ENCODE measurements around the gene NRBP1.
"Not testable (repeated sequence)": the region's sequence is repeated elsewhere in the genome, so short reads cannot be mapped to it uniquely, and the experiment has no call there.

NRBP1 gene

GRCh38 chr2:27420996-27421395 lies 7.4 kb upstream of the NRBP1 start:
- no peak overlapping the region for H3K4me3 ChIP-seq (replicated peaks; ENCODE audit: insufficient read depth, low read length)
- no peak overlapping the region for H3K27ac ChIP-seq (replicated peaks)
- no peak for DNase-seq (ENCODE audit: low read depth in 1 of 2, low spot score in 1 of 2)
- no peaks in the 10 kb centered on the region for H3K27me3 ChIP-seq (ENCODE audit: insufficient read depth, poor library complexity, severe bottlenecking)
- no peak for TF ChIP-seq POLR2AphosphoS5 (IDR thresholded peaks at IDR 0.05; ENCODE audit: low read depth)
- no peak for TF ChIP-seq REST (IDR thresholded peaks at IDR 0.05; ENCODE audit: insufficient replicate concordance, low read depth)
- TF ChIP-seq SPI1 (IDR thresholded peaks at IDR 0.05; ENCODE audit: borderline replicate concordance, low read depth), result no peak
- no peak for TF ChIP-seq GABPA (IDR thresholded peaks at IDR 0.05; ENCODE audit: low read depth)
- no peak for TF ChIP-seq CTCF (IDR thresholded peaks at IDR 0.05; ENCODE audit: insufficient read depth, low read length)

- TF ChIP-seq POLR2AphosphoS5 (IDR thresholded peaks at IDR 0.05; ENCODE audit: low read depth), result no peak
- no peak for TF ChIP-seq CTCF (IDR thresholded peaks at IDR 0.05; ENCODE audit: insufficient read depth, low read length)
- no peak for TF ChIP-seq SPI1 (IDR thresholded peaks at IDR 0.05; ENCODE audit: borderline replicate concordance, low read depth)
- TF ChIP-seq GABPA (IDR thresholded peaks at IDR 0.05; ENCODE audit: low read depth), result no peak
- TF ChIP-seq REST (IDR thresholded peaks at IDR 0.05; ENCODE audit: insufficient replicate concordance, low read depth), result no peak
- no peaks in the 10 kb centered on the region for H3K27me3 ChIP-seq (ENCODE audit: insufficient read depth, poor library complexity, severe bottlenecking)
- DNase-seq (ENCODE audit: low read depth in 1 of 2, low spot score in 1 of 2), result no peak
- no peak overlapping the region for H3K4me3 ChIP-seq (replicated peaks; ENCODE audit: insufficient read depth, low read length)
- no peak overlapping the region for H3K27ac ChIP-seq (replicated peaks)
Measured at GRCh38 chr2:27421660-27422250, 6.7 kb upstream of the NRBP1 start.

- H3K27ac ChIP-seq (replicated peaks), result no peak overlapping the region
- H3K27me3 ChIP-seq (ENCODE audit: insufficient read depth, poor library complexity, severe bottlenecking), result no peaks in the 10 kb centered on the region
- no peak overlapping the region for H3K4me3 ChIP-seq (replicated peaks; ENCODE audit: insufficient read depth, low read length)
- no peak for DNase-seq (ENCODE audit: low read depth in 1 of 2, low spot score in 1 of 2)
- TF ChIP-seq SPI1 (IDR thresholded peaks at IDR 0.05; ENCODE audit: borderline replicate concordance, low read depth) (no peak), GABPA (IDR thresholded peaks at IDR 0.05; ENCODE audit: low read depth) (no peak), REST (IDR thresholded peaks at IDR 0.05; ENCODE audit: insufficient replicate concordance, low read depth) (no peak), POLR2AphosphoS5 (IDR thresholded peaks at IDR 0.05; ENCODE audit: low read depth) (no peak)
Measured at GRCh38 chr2:27422958-27423357, 5.5 kb upstream of the NRBP1 start.

- not testable (repeated sequence) for DNase-seq (ENCODE audit: low read depth in 1 of 2, low spot score in 1 of 2); H3K27me3 ChIP-seq (ENCODE audit: insufficient read depth, poor library complexity, severe bottlenecking); H3K4me3 ChIP-seq (replicated peaks; ENCODE audit: insufficient read depth, low read length); H3K27ac ChIP-seq (replicated peaks)
Measured at GRCh38 chr2:27425039-27425438, 3.4 kb upstream of the NRBP1 start.

Data from HL-60 (cell line).